B cell (primary cell): Measurements from ENCODE around the gene MAP3K5.

Source experiments
- EZH2 ChIP-seq: IDR thresholded peaks from 2 replicates; pipeline ENCODE4 v1.6.1; 2012; ENCODE audit warnings: borderline replicate concordance, low read depth, mild to moderate bottlenecking, moderate library complexity, low read length; ENCODE audit not compliant: insufficient read depth, poor library complexity, severe bottlenecking
- TF ChIP-seq, protein P1 (sequence below): fragments of 200-600 bp; IDR thresholded peaks from one replicate; pipeline ENCODE4 v1.8.0; 2022; ENCODE audit warnings: antibody characterized with exemption, mild to moderate bottlenecking

DNA sequence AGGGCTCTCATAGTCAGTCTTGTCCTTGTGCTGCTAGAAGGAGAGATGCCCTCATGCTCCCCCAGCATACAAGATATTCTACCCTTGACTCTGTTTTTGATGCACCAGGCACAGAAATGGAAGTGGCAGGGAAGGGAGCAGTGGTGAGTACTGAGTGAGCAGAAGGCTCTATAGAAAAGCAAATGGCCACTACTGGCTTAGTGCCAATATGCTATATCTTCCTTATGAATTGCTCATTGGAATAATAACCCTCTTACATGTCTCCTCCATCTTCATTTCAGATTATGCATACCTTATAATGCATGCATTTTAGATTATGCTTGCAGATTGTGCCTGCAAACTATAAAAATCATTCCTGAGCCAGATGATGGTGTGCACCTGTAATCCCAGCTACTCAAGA, 82.8 kb downstream of the MAP3K5 start:
- TF ChIP-seq, protein P1, sequence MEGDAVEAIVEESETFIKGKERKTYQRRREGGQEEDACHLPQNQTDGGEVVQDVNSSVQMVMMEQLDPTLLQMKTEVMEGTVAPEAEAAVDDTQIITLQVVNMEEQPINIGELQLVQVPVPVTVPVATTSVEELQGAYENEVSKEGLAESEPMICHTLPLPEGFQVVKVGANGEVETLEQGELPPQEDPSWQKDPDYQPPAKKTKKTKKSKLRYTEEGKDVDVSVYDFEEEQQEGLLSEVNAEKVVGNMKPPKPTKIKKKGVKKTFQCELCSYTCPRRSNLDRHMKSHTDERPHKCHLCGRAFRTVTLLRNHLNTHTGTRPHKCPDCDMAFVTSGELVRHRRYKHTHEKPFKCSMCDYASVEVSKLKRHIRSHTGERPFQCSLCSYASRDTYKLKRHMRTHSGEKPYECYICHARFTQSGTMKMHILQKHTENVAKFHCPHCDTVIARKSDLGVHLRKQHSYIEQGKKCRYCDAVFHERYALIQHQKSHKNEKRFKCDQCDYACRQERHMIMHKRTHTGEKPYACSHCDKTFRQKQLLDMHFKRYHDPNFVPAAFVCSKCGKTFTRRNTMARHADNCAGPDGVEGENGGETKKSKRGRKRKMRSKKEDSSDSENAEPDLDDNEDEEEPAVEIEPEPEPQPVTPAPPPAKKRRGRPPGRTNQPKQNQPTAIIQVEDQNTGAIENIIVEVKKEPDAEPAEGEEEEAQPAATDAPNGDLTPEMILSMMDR = no peak
- TF ChIP-seq EZH2 = no peak
